Panc1 (cell line): Measurements from ENCODE around the gene NELFCD.

Source experiments
- CTCF ChIP-seq: fragments of 450-650 bp; IDR thresholded peaks from 2 replicates; pipeline ENCODE4 v1.5.1; 2017; ENCODE audit warnings: mild to moderate bottlenecking
- POLR2AphosphoS5 ChIP-seq: IDR thresholded peaks from 2 replicates; pipeline ENCODE4 v1.6.1; 2012; ENCODE audit warnings: mild to moderate bottlenecking, low read depth, low read length, moderate library complexity
- SIN3A ChIP-seq: IDR thresholded peaks from 2 replicates; pipeline ENCODE4 v1.6.1; 2012; ENCODE audit warnings: low read depth, mild to moderate bottlenecking, low read length, moderate library complexity, borderline replicate concordance; ENCODE audit not compliant: insufficient read depth
- TCF7L2 ChIP-seq: IDR thresholded peaks from 2 replicates; pipeline ENCODE4 v1.6.1; 2011; ENCODE audit warnings: mild to moderate bottlenecking, low read depth, low read length, inconsistent platforms

- TF ChIP-seq CTCF = no peak
- no peak for TF ChIP-seq POLR2AphosphoS5
- TF ChIP-seq SIN3A = no peak
- no peak for TF ChIP-seq TCF7L2
Observed at GRCh38 chr20:59027741-59028320, 46.8 kb downstream of the NELFCD start.
